GM12878 (cell line): ENCODE measurements around the gene GHITM. TPM values are rescaled to one million over a fixed set of nuclear protein-coding genes. Genes with fewer than 3 reads are reported as not detected.
"Not testable (repeated sequence)": the region's sequence is repeated elsewhere in the genome, so short reads cannot be mapped to it uniquely, and the experiment has no call there.

Experiments
- ATAC-seq: fragments of 200-7000 bp; cut with Tn5 transposase; 3 replicates; pipeline ENCODE4 v1.9.1; 2020; ENCODE audit warnings: mild to moderate bottlenecking, moderate library complexity
- BruUV-seq: library from RNA; stranded (reverse); fragments of 400-500 nt; replicated peaks from 2 replicates; lab custom pipeline; 2021; lab: Mats Ljungman, UMichigan
- CTCF ChIA-PET: fragments of 300-600 bp; sonication (Branson Sonifier 250); formaldehyde crosslinking; extraction: SDS; loops from one replicate; lab custom pipeline; 2021; ENCODE audit warnings: inconsistent platforms; lab: Yijun Ruan, JAX
- POLR2A ChIA-PET: fragments of 350-600 bp; formaldehyde crosslinking; extraction: SDS; loops from one replicate; lab custom pipeline; 2021; ENCODE audit warnings: inconsistent platforms; lab: Charles Lee
- RAD21 ChIA-PET: fragments of 300-600 bp; sonication (Branson Sonifier 250); formaldehyde crosslinking; loops from one replicate; lab custom pipeline; 2023; ENCODE audit warnings: antibody characterized with exemption; ENCODE audit not compliant: unreplicated experiment; lab: Charles Lee
- SMC1A ChIA-PET: fragments of 300-600 bp; sonication (Branson Sonifier 250); formaldehyde crosslinking; loops from one replicate; lab custom pipeline; 2023; ENCODE audit not compliant: unreplicated experiment, uncharacterized antibody; lab: Charles Lee
- DNase-seq: peaks from one replicate; pipeline ENCODE4 v3.0.0-alpha.2; 2011; ENCODE audit warnings: low read depth, low spot score
- FAIRE-seq: peaks from 3 replicates; lab custom pipeline; 2011; peaks lifted over from hg19 to GRCh38; lab: Jason Lieb, UNC
- H2AFZ ChIP-seq: 2 replicates; pipeline ENCODE4 v1.6.0; 2011; ENCODE audit warnings: low read depth, low read length, control low read depth; ENCODE audit not compliant: control insufficient read depth
- H3K27ac ChIP-seq: 2 replicates; pipeline ENCODE4 v1.5.1; 2011; ENCODE audit warnings: control low read depth; ENCODE audit not compliant: control insufficient read depth, insufficient read depth
- H3K27me3 ChIP-seq, 2 experiments: replicated peaks in 1 of 2; 2 replicates each; pipeline versions ENCODE4 v1.6.0 to v1.6.1; 2011; ENCODE audit warnings: low read length in 1 of 2; ENCODE audit not compliant: control insufficient read depth in 2 of 2, insufficient read depth in 2 of 2
- H3K36me3 ChIP-seq, 2 experiments: 2 replicates each; pipeline ENCODE4 v1.5.1; 2011; ENCODE audit warnings: low read length in 1 of 2; ENCODE audit not compliant: control insufficient read depth in 2 of 2, insufficient read depth in 2 of 2
- H3K4me1 ChIP-seq: 2 replicates; pipeline ENCODE4 v1.6.1; 2011; ENCODE audit warnings: mild to moderate bottlenecking, low read length, moderate library complexity, mixed read lengths; ENCODE audit not compliant: control insufficient read depth, insufficient read depth
- H3K4me2 ChIP-seq: 2 replicates; pipeline ENCODE4 v1.6.0; 2011; ENCODE audit warnings: control low read depth; ENCODE audit not compliant: control insufficient read depth, insufficient read depth
- H3K4me3 ChIP-seq: fragments of 200-600 bp; sonication (generic); 2 replicates; pipeline ENCODE4 v1.5.1; 2016
- H3K79me2 ChIP-seq: 2 replicates; pipeline ENCODE4 v1.6.0; 2011; ENCODE audit warnings: low read length; ENCODE audit not compliant: control insufficient read depth, insufficient read depth
- H3K9ac ChIP-seq: 2 replicates; pipeline ENCODE4 v1.8.0; 2011; ENCODE audit warnings: low read length, control low read depth, mixed read lengths; ENCODE audit not compliant: control insufficient read depth, insufficient read depth
- H3K9me3 ChIP-seq: replicated peaks from 3 replicates; pipeline ENCODE4 v1.5.1; 2011; ENCODE audit warnings: mild to moderate bottlenecking, low read length; ENCODE audit not compliant: control insufficient read depth, insufficient read depth
- H4K20me1 ChIP-seq: 2 replicates; pipeline ENCODE4 v1.6.0; 2011; ENCODE audit not compliant: control insufficient read depth, insufficient read depth
- CBFB ChIP-seq: IDR thresholded peaks from 2 replicates; pipeline ENCODE4 v1.6.1; 2016; ENCODE audit warnings: antibody characterized with exemption, low read depth
- NFYB ChIP-seq: IDR thresholded peaks from 2 replicates; pipeline ENCODE4 v1.6.1; 2011; ENCODE audit warnings: low read depth, mild to moderate bottlenecking, low read length, improper control_type of control experiment, moderate library complexity; ENCODE audit not compliant: insufficient read depth
- WGBS: methylation state at CpG from one replicate; pipeline ENCODE4 v1.1.6; 2016; ENCODE audit warnings: low lambda C conversion rate; ENCODE audit not compliant: insufficient replicate concordance, insufficient coverage; ENCODE audit errors: missing lambda C conversion rate; 5-methylcytosine and 5-hydroxymethylcytosine counted together
- in situ Hi-C: fragments of 300-500 bp; cut with MboI; formaldehyde crosslinking; loops from 9 replicates; pipeline ENCODE4 v1.14.3; 2018; ENCODE audit warnings: mixed read lengths
- intact Hi-C: fragments of 100-400 bp; cut with micrococcal nuclease; formaldehyde crosslinking; loops from one replicate; pipeline ENCODE4 v1.14.2; 2022; ENCODE audit not compliant: unreplicated experiment
- polyA plus RNA-seq, 11 experiments: library from polyadenylated mRNA; depleted of rRNA in 4 of 11; unstranded in 6 of 11; stranded (reverse) in 5 of 11; fragments of >200 nt; fragmentation: Nextera tagmentation in 4 of 11; fragmentation: Illumina TruSeq in 1 of 11; extraction: Ambion mirVana in 4 of 11; extraction: Trizol in 1 of 11; gene quantifications; 1 replicate in 1 of 11; 2 replicates in 10 of 11; pipeline versions ENCODE4 v1.2.1 to v1.2.3, GENCODE V29; 2011 to 2016; ENCODE audit warnings: inconsistent platforms in 2 of 11, missing spikeins in 2 of 11, low read depth in 1 of 11
- total RNA-seq, 4 experiments: library from RNA; depleted of rRNA in 3 of 4; stranded (reverse); fragments of >200 nt in 3 of 4; fragmentation: Illumina TruSeq in 1 of 4; extraction: Trizol in 1 of 4; gene quantifications; 2 replicates each; pipeline versions ENCODE4 v1.2.1 to v1.2.3, GENCODE V29; 2013 to 2021

Gene GHITM
- total and polyA plus RNA-seq, 10 of the 15 experiments (the other 5 are each of a cell fraction or from before 2014, with no cell fraction given), result 120 to 501 (median 209) TPM

GRCh38 chr10:84180386-84180785, 41.1 kb downstream of the GHITM start:
- 86% methylated on average over 17 of the region's 22 CpGs for WGBS
- H3K79me2 ChIP-seq, H4K20me1 ChIP-seq, SMC1A ChIA-PET, ATAC-seq, FAIRE-seq, H3K9me3 ChIP-seq, DNase-seq, H2AFZ ChIP-seq, intact Hi-C loops, RAD21 ChIA-PET, H3K27me3 ChIP-seq, POLR2A ChIA-PET, H3K36me3 ChIP-seq, BruUV-seq, H3K9ac ChIP-seq, in situ Hi-C loops, H3K4me2 ChIP-seq, H3K4me3 ChIP-seq, H3K27ac ChIP-seq: not testable (repeated sequence)
- H3K4me1 ChIP-seq, result peaks cover 26% of the 10 kb centered on the region
- CTCF ChIA-PET, result interaction anchor here (1.3 kb wide), 1 partner anchor 24 kb away, joined by 6 read pairs; no protein-coding TSS in a partner anchor

DNA sequence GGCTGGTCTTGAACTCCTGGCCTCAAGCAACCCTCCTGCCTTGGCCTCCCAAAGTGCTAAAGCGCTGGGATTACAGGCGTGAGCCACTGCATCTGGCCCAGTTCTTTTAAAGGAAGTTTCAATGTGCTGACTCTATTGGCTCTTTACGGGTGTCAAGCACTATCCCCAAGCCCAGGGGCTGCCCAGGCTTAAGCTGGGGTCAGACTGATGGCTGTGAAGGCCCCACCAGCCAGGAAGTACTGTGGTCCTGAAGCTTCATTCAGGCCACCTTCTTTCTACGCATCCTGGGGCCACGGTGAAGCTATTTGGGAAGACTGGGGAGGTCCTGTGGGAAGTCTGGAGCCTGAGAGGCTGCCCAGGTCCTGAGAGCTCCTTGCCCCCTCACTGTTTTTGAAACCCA, 42.3 kb downstream of the GHITM start:
- Histone ChIP-seq H3K27ac (no peak overlapping the region), H3K4me3 (no peak overlapping the region), H2AFZ (no peak overlapping the region), H3K9ac (no peak overlapping the region), H3K9me3 (no peaks in the 10 kb centered on the region), H3K79me2 (no peaks in the 10 kb centered on the region; the same call in none of the 2 replicates), H3K4me2 (no peak overlapping the region), H4K20me1 (no peaks in the 10 kb centered on the region), H3K36me3 (no peaks in the 10 kb centered on the region), H3K4me1 (peaks cover 26% of the 10 kb centered on the region), H3K27me3 (no peaks in the 10 kb centered on the region)
- ATAC-seq (no peak), FAIRE-seq (no peak), DNase-seq (no peak)
- ChIA-PET CTCF (interaction anchor here (0.7 to 1.3 kb wide), 3 partner anchors 8 to 32 kb away, joined by 3 to 5 read pairs (median 3); partner anchors contain the start of gene GPR15LG), SMC1A (interaction anchor here (1.0 kb wide), 1 partner anchor 15 kb away, joined by 3 read pairs; no protein-coding TSS in a partner anchor), RAD21 (no interaction called here), POLR2A (no interaction called here)
- 70% methylated on average over 5 of the region's 5 CpGs for WGBS
- intact Hi-C loops (no loop called here), in situ Hi-C loops (no loop called here)
- no TSS peak for BruUV-seq
- TF ChIP-seq NFYB, result no peak
- no peak for TF ChIP-seq CBFB
